Neural cell (in vitro differentiated cells): ENCODE data around the gene BSN. TPM values are rescaled to one million over a fixed set of nuclear protein-coding genes. Genes with fewer than 3 reads are reported as not detected.

ENCODE experiments used
- H2AFZ ChIP-seq: fragments of 200-600, 300-800 bp; sonication (generic), shearing (Covaris generic); 2 replicates; pipeline ENCODE4 v1.6.0; 2014; ENCODE audit warnings: low read depth, mild to moderate bottlenecking, antibody characterized with exemption, low read length, moderate library complexity
- H3F3A ChIP-seq: fragments of 200-600 bp; shearing (Covaris generic); 2 replicates; pipeline ENCODE4 v1.6.1; 2016; ENCODE audit warnings: mild to moderate bottlenecking, moderate library complexity, mixed read lengths, antibody characterized with exemption, low read length; ENCODE audit not compliant: insufficient read depth, poor library complexity, severe bottlenecking
- H3K27ac ChIP-seq: fragments of 200-600, 300-800 bp; sonication (generic), shearing (Covaris generic); 2 replicates; pipeline ENCODE4 v1.5.1; 2014; ENCODE audit warnings: mild to moderate bottlenecking, low read length, moderate library complexity
- H3K27me3 ChIP-seq: fragments of 300-800, 200-600 bp; sonication (generic), shearing (Covaris generic); 2 replicates; pipeline ENCODE4 v1.6.0; 2014; ENCODE audit warnings: mild to moderate bottlenecking, low read depth, low read length, moderate library complexity; ENCODE audit not compliant: insufficient read depth
- H3K36me3 ChIP-seq: fragments of 300-800, 200-600 bp; sonication (generic), shearing (Covaris generic); 2 replicates; pipeline ENCODE4 v1.5.1; 2014; ENCODE audit warnings: mild to moderate bottlenecking, antibody characterized with exemption, low read length, moderate library complexity; ENCODE audit not compliant: insufficient read depth
- H3K4me2 ChIP-seq: fragments of 300-800, 200-600 bp; sonication (generic), shearing (Covaris generic); 2 replicates; pipeline ENCODE4 v1.6.0; 2014; ENCODE audit warnings: mild to moderate bottlenecking, low read length
- H3K4me3 ChIP-seq: fragments of 300-800, 200-600 bp; sonication (generic), shearing (Covaris generic); 2 replicates; pipeline ENCODE4 v1.5.1; 2014; ENCODE audit warnings: mild to moderate bottlenecking, low read length, moderate library complexity
- H3K79me2 ChIP-seq: fragments of 200-600 bp; shearing (Covaris generic); replicated peaks from 2 replicates; pipeline ENCODE4 v1.6.0; 2014; ENCODE audit warnings: mild to moderate bottlenecking, low read length, moderate library complexity; ENCODE audit not compliant: insufficient read depth
- H3K9ac ChIP-seq: fragments of 300-800, 200-600 bp; sonication (generic), shearing (Covaris generic); 2 replicates; pipeline ENCODE4 v1.6.1; 2016; ENCODE audit warnings: mild to moderate bottlenecking, low read length, mixed read lengths
- H3K9me2 ChIP-seq: fragments of 200-600 bp; shearing (Covaris generic); 2 replicates; pipeline ENCODE4 v1.6.1; 2016; ENCODE audit warnings: mild to moderate bottlenecking, low read length, mixed read lengths; ENCODE audit not compliant: insufficient read depth
- H3K9me3 ChIP-seq: fragments of 200-600, 300-800 bp; sonication (generic), shearing (Covaris generic); 2 replicates; pipeline ENCODE4 v1.6.1; 2016; ENCODE audit warnings: mild to moderate bottlenecking, mixed run types, low read length, moderate library complexity, mixed read lengths
- H4K20me1 ChIP-seq: fragments of 200-600 bp; shearing (Covaris generic); 2 replicates; pipeline ENCODE4 v1.6.1; 2016; ENCODE audit warnings: mild to moderate bottlenecking, mixed run types; ENCODE audit not compliant: insufficient read depth
- EP300 ChIP-seq: fragments of 450-650 bp; conservative IDR thresholded peaks from 2 replicates; pipeline ENCODE4 v1.6.1; 2014; ENCODE audit warnings: antibody characterized with exemption, mild to moderate bottlenecking, moderate library complexity; ENCODE audit not compliant: poor library complexity, severe bottlenecking
- EZH2 ChIP-seq: fragments of 200-600, 300-800 bp; shearing (Covaris generic), sonication (generic); IDR thresholded peaks from 2 replicates; pipeline ENCODE4 v1.6.1; 2014; ENCODE audit warnings: antibody characterized with exemption, low read length, borderline replicate concordance, mild to moderate bottlenecking; ENCODE audit not compliant: insufficient read depth, poor library complexity, severe bottlenecking
- POLR2AphosphoS5 ChIP-seq: IDR thresholded peaks from 2 replicates; pipeline ENCODE4 v1.6.1; 2012
- RAD21 ChIP-seq: fragments of 450-650 bp; conservative IDR thresholded peaks from 2 replicates; pipeline ENCODE4 v1.6.1; 2014; ENCODE audit warnings: antibody characterized with exemption, mild to moderate bottlenecking, moderate library complexity
- SMC3 ChIP-seq: fragments of 450-650 bp; conservative IDR thresholded peaks from 2 replicates; pipeline ENCODE4 v1.6.1; 2014; ENCODE audit warnings: antibody characterized with exemption, mild to moderate bottlenecking, moderate library complexity; ENCODE audit not compliant: poor library complexity
- TAF1 ChIP-seq: IDR thresholded peaks from 2 replicates; pipeline ENCODE4 v1.6.1; 2012; ENCODE audit warnings: low read depth
- polyA plus RNA-seq: library from polyadenylated mRNA; depleted of rRNA; stranded (reverse); fragments of >200 nt; gene quantifications from 2 replicates; pipeline ENCODE4 v1.2.3, GENCODE V29; 2014
- TF ChIP-seq, protein P1 (sequence below): fragments of 450-650 bp; IDR thresholded peaks from 2 replicates; pipeline ENCODE4 v1.5.1; 2014; ENCODE audit warnings: antibody characterized with exemption, mild to moderate bottlenecking, moderate library complexity; ENCODE audit not compliant: poor library complexity, severe bottlenecking
- TF ChIP-seq, protein P2 (sequence below): IDR thresholded peaks from 2 replicates; pipeline ENCODE4 v1.6.1; 2012; ENCODE audit warnings: borderline replicate concordance

Gene BSN
- polyA plus RNA-seq, 1 donor from 2014 or later, result 2.0 TPM

DNA sequence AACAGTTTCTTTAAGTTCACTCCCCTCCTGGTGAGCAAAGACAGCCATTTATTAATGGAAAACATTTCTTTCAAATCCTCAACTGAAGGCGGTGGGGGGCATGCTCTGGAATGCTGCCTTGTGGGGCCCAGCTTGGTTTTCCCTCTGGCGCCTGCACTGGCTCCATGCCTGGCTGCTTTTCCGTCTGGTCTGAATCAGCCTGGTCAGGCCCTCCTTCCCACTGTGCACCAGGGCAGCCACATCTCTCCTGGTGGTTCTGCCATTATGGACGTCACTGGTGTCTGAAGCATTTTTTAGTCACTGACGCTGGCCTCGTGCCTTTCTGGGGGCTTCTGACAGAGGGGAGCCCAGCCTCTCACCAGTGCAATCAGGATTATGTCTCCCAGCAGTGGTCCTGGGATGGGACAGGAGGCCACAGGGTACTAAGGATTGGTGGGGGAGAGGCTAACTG is 62.2 kb downstream of the BSN start:
- Histone ChIP-seq H4K20me1 (no peaks in the 10 kb centered on the region), H3K27me3 (no peaks in the 10 kb centered on the region), H3F3A (no peaks in the 10 kb centered on the region), H3K4me3 (no peak overlapping the region), H3K9me2 (no peaks in the 10 kb centered on the region), H3K4me2 (no peak overlapping the region), H3K9ac (no peak overlapping the region), H3K9me3 (peaks cover 3% of the 10 kb centered on the region), H3K27ac (no peak overlapping the region), H3K36me3 (no peaks in the 10 kb centered on the region), H3K79me2 (no peaks in the 10 kb centered on the region), H2AFZ (no peak overlapping the region)
- no peak for TF ChIP-seq EP300
- TF ChIP-seq TAF1, result no peak
- TF ChIP-seq POLR2AphosphoS5, result no peak
- no peak for TF ChIP-seq RAD21
- no peak for TF ChIP-seq EZH2

GRCh38 chr3:49617390-49618013 is 63.2 kb downstream of the BSN start:
- no peaks in the 10 kb centered on the region for H3F3A ChIP-seq
- no peak for TF ChIP-seq TAF1
- no peak for TF ChIP-seq RAD21
- no peaks in the 10 kb centered on the region for H3K36me3 ChIP-seq
- H3K79me2 ChIP-seq, result no peaks in the 10 kb centered on the region
- H3K9me3 ChIP-seq, result peaks cover under 1% of the 10 kb centered on the region
- H2AFZ ChIP-seq, result no peak overlapping the region
- no peak overlapping the region for H3K27ac ChIP-seq
- H3K4me3 ChIP-seq, result no peak overlapping the region
- H3K9ac ChIP-seq, result no peak overlapping the region
- H4K20me1 ChIP-seq, result no peaks in the 10 kb centered on the region
- no peak overlapping the region for H3K4me2 ChIP-seq
- no peaks in the 10 kb centered on the region for H3K9me2 ChIP-seq
- H3K27me3 ChIP-seq, result no peaks in the 10 kb centered on the region

GRCh38 chr3:49618412-49618811 is 64.1 kb downstream of the BSN start:
- Histone ChIP-seq H3K4me3 (no peak overlapping the region), H3K9me3 (no peaks in the 10 kb centered on the region), H3K36me3 (no peaks in the 10 kb centered on the region), H3F3A (no peaks in the 10 kb centered on the region), H3K27me3 (no peaks in the 10 kb centered on the region), H3K4me2 (no peak overlapping the region), H4K20me1 (no peaks in the 10 kb centered on the region), H3K79me2 (no peaks in the 10 kb centered on the region), H3K9ac (no peak overlapping the region), H2AFZ (no peak overlapping the region), H3K27ac (no peak overlapping the region), H3K9me2 (no peaks in the 10 kb centered on the region)
- TF ChIP-seq SMC3, result no peak
- TF ChIP-seq, protein P1, sequence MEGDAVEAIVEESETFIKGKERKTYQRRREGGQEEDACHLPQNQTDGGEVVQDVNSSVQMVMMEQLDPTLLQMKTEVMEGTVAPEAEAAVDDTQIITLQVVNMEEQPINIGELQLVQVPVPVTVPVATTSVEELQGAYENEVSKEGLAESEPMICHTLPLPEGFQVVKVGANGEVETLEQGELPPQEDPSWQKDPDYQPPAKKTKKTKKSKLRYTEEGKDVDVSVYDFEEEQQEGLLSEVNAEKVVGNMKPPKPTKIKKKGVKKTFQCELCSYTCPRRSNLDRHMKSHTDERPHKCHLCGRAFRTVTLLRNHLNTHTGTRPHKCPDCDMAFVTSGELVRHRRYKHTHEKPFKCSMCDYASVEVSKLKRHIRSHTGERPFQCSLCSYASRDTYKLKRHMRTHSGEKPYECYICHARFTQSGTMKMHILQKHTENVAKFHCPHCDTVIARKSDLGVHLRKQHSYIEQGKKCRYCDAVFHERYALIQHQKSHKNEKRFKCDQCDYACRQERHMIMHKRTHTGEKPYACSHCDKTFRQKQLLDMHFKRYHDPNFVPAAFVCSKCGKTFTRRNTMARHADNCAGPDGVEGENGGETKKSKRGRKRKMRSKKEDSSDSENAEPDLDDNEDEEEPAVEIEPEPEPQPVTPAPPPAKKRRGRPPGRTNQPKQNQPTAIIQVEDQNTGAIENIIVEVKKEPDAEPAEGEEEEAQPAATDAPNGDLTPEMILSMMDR, result no peak
- TF ChIP-seq, protein P2, sequence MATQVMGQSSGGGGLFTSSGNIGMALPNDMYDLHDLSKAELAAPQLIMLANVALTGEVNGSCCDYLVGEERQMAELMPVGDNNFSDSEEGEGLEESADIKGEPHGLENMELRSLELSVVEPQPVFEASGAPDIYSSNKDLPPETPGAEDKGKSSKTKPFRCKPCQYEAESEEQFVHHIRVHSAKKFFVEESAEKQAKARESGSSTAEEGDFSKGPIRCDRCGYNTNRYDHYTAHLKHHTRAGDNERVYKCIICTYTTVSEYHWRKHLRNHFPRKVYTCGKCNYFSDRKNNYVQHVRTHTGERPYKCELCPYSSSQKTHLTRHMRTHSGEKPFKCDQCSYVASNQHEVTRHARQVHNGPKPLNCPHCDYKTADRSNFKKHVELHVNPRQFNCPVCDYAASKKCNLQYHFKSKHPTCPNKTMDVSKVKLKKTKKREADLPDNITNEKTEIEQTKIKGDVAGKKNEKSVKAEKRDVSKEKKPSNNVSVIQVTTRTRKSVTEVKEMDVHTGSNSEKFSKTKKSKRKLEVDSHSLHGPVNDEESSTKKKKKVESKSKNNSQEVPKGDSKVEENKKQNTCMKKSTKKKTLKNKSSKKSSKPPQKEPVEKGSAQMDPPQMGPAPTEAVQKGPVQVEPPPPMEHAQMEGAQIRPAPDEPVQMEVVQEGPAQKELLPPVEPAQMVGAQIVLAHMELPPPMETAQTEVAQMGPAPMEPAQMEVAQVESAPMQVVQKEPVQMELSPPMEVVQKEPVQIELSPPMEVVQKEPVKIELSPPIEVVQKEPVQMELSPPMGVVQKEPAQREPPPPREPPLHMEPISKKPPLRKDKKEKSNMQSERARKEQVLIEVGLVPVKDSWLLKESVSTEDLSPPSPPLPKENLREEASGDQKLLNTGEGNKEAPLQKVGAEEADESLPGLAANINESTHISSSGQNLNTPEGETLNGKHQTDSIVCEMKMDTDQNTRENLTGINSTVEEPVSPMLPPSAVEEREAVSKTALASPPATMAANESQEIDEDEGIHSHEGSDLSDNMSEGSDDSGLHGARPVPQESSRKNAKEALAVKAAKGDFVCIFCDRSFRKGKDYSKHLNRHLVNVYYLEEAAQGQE, result no peak
- no peak for TF ChIP-seq RAD21
- no peak for TF ChIP-seq TAF1
- no peak for TF ChIP-seq EP300
- no peak for TF ChIP-seq POLR2AphosphoS5
